ENCODE measurements around the gene CDK5. TPM values are rescaled to one million over a fixed set of nuclear protein-coding genes. Genes with fewer than 3 reads are reported as not detected.

CDK5 gene
- total RNA-seq, 1 experiment from 2014 or later = 21.1 TPM

DNA sequence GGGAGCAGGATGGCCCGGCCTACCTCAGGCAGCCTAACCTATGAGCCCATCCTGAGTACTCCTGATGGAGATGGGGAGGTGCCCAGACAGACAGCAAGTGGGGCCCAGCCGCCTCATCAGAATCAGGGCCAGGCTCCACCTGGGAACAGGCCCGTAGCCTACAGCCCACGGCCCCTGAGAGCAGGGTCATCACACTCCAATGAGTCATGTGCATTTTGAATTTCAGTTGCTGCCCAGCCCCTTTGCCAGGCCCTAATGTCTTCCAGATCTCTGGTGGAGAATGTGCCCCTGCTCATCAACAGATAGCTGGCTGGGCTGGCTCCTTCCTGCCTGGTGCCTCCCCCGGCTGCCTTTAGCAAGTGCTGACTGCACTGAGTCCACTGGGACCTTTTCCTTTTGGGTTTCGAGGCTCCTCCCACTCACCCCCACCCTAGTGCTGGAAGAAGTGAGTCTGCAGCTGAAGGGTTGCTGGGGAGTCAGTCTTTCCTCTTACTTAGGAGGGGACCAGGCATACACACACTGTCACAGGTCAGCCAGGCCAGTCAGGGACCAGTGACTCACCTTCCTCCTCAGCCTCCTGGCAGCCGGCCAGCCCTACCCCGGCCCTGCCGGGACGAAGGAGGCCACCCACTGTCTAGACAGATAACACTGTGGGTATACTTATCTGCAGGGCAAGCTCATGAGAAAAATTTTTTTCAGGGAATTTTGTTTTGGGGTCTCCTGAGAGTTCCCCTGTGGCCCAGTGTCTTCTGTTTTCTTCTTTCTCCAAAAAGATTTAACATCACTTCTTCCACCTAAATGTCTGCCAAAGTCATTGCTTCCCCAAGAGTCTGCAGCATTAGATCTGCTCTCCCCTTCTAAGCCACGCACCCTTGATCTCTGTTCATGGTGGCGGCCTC, 18.5 kb downstream of the CDK5 start:
- CTCF ChIA-PET = no interaction called here
- no peak for TF ChIP-seq EZH2 (IDR thresholded peaks at IDR 0.05; ENCODE audit: borderline replicate concordance, low read depth, low read length, poor library complexity, severe bottlenecking)
- TF ChIP-seq, protein P1, sequence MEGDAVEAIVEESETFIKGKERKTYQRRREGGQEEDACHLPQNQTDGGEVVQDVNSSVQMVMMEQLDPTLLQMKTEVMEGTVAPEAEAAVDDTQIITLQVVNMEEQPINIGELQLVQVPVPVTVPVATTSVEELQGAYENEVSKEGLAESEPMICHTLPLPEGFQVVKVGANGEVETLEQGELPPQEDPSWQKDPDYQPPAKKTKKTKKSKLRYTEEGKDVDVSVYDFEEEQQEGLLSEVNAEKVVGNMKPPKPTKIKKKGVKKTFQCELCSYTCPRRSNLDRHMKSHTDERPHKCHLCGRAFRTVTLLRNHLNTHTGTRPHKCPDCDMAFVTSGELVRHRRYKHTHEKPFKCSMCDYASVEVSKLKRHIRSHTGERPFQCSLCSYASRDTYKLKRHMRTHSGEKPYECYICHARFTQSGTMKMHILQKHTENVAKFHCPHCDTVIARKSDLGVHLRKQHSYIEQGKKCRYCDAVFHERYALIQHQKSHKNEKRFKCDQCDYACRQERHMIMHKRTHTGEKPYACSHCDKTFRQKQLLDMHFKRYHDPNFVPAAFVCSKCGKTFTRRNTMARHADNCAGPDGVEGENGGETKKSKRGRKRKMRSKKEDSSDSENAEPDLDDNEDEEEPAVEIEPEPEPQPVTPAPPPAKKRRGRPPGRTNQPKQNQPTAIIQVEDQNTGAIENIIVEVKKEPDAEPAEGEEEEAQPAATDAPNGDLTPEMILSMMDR (conservative IDR thresholded peaks at IDR 0.05; ENCODE audit: low read depth, low read length) = no peak
- BruUV-seq (replicated peaks) = no TSS peak
- Histone ChIP-seq H3K36me3 (ENCODE audit: insufficient read depth, low read length, poor library complexity, severe bottlenecking) (peaks cover 4% of the 10 kb centered on the region), H3K9me3 (ENCODE audit: low read depth, low read length, poor library complexity, severe bottlenecking) (no peaks in the 10 kb centered on the region), H3K4me1 (ENCODE audit: insufficient read depth, low read length, poor library complexity, severe bottlenecking) (peaks cover 9% of the 10 kb centered on the region), H3K4me3 (ENCODE audit: low read depth, low read length, poor library complexity, severe bottlenecking) (no peak overlapping the region), H3K27ac (ENCODE audit: low read depth, low read length, poor library complexity, severe bottlenecking) (peak overlapping the region; percentile 28), H3K27me3 (replicated peaks; ENCODE audit: insufficient read depth, low read depth, low read length, poor library complexity) (no peaks in the 10 kb centered on the region)
- intact Hi-C loops (cut with micrococcal nuclease; ENCODE audit: unreplicated experiment) = no loop called here
- DNase-seq (ENCODE audit: low spot score) = peak; percentile 74
- POLR2A ChIA-PET (ENCODE audit: low non-redundant PET) = no interaction called here

DNA sequence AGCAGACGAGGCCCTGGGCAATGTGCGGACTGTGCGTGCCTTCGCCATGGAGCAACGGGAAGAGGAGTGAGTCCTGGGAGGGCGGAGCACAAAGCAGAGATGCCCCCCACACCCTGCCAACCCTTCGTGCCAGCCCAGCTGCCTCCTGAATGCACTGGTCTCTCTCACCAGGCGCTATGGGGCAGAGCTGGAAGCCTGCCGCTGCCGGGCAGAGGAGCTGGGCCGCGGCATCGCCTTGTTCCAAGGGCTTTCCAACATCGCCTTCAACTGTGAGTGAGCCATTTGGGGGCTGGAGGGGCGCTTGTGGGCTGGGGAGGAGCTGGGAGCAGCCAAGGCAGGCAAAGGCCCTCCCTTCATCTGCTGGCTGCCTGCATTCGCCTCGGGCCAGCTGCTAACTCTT, 21.8 kb downstream of the CDK5 start:
- ChIA-PET CTCF (no interaction called here), POLR2A (ENCODE audit: low non-redundant PET) (no interaction called here)
- Histone ChIP-seq H3K4me1 (ENCODE audit: insufficient read depth, low read length, poor library complexity, severe bottlenecking) (peaks cover 9% of the 10 kb centered on the region), H3K4me3 (ENCODE audit: low read depth, low read length, poor library complexity, severe bottlenecking) (no peak overlapping the region), H3K27me3 (replicated peaks; ENCODE audit: insufficient read depth, low read depth, low read length, poor library complexity) (no peaks in the 10 kb centered on the region), H3K27ac (ENCODE audit: low read depth, low read length, poor library complexity, severe bottlenecking) (no peak overlapping the region), H3K36me3 (ENCODE audit: insufficient read depth, low read length, poor library complexity, severe bottlenecking) (peaks cover 4% of the 10 kb centered on the region), H3K9me3 (ENCODE audit: low read depth, low read length, poor library complexity, severe bottlenecking) (no peaks in the 10 kb centered on the region)
- TF ChIP-seq, protein P1 (conservative IDR thresholded peaks at IDR 0.05; ENCODE audit: low read depth, low read length) = no peak
- TF ChIP-seq EZH2 (IDR thresholded peaks at IDR 0.05; ENCODE audit: borderline replicate concordance, low read depth, low read length, poor library complexity, severe bottlenecking) = no peak
- DNase-seq (ENCODE audit: low spot score) = no peak
- no TSS peak for BruUV-seq (replicated peaks)
- intact Hi-C loops (cut with micrococcal nuclease; ENCODE audit: unreplicated experiment) = no loop called here

DNA sequence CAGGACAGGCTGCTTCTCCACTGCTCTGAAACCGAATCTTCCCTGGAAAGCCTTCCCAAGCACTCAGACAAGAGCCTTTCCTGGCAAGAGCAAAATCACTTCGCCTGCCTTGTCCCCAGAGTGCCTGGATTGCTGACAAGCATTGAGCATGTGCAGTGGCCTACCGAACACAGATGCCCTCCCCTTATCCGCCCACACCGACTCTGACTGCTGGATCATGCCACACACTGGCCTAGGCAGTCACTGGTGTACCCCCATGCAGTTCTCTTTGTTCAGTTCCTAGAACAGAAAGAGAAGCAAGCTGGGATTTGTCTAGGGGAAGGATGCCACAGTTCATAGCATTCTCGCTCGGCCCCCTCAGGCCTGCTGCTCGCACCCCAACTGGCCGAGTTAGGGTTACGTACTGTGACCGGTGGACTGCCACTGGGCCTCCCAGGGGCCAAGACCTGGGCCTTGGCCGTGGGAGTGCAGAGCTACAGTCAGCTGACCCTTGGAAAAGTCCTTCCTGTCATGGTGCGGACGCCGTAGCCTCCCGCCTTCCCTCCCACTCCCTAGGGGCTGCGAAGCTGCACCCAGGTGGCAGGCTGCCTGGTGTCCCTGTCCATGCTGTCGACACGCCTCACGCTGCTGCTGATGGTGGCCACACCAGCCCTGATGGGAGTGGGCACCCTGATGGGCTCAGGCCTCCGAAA, 22.5 kb downstream of the CDK5 start:
- Histone ChIP-seq H3K9me3 (ENCODE audit: low read depth, low read length, poor library complexity, severe bottlenecking) (no peaks in the 10 kb centered on the region), H3K27me3 (replicated peaks; ENCODE audit: insufficient read depth, low read depth, low read length, poor library complexity) (no peaks in the 10 kb centered on the region), H3K4me3 (ENCODE audit: low read depth, low read length, poor library complexity, severe bottlenecking) (no peak overlapping the region), H3K4me1 (ENCODE audit: insufficient read depth, low read length, poor library complexity, severe bottlenecking) (peaks cover 9% of the 10 kb centered on the region), H3K36me3 (ENCODE audit: insufficient read depth, low read length, poor library complexity, severe bottlenecking) (peaks cover 4% of the 10 kb centered on the region), H3K27ac (ENCODE audit: low read depth, low read length, poor library complexity, severe bottlenecking) (no peak overlapping the region)
- no TSS peak for BruUV-seq (replicated peaks)
- DNase-seq (ENCODE audit: low spot score) = no peak
- intact Hi-C loops (cut with micrococcal nuclease; ENCODE audit: unreplicated experiment) = no loop called here
- CTCF ChIA-PET = no interaction called here
- POLR2A ChIA-PET (ENCODE audit: low non-redundant PET) = no interaction called here
- TF ChIP-seq, protein P1 (conservative IDR thresholded peaks at IDR 0.05; ENCODE audit: low read depth, low read length) = no peak
- TF ChIP-seq EZH2 (IDR thresholded peaks at IDR 0.05; ENCODE audit: borderline replicate concordance, low read depth, low read length, poor library complexity, severe bottlenecking) = no peak
